EH (cell line): ENCODE measurements around the gene GNE.
"Not testable (repeated sequence)": the region's sequence is repeated elsewhere in the genome, so short reads cannot be mapped to it uniquely, and the experiment has no call there.

Experiments
- DNase-seq: peaks from one replicate; pipeline ENCODE4 v3.0.0-alpha.2; 2015; ENCODE audit warnings: low read depth

GNE gene

GRCh38 chr9:36208521-36209253 lies 49.6 kb downstream of the GNE start:
- peak; percentile 21 for DNase-seq

DNA sequence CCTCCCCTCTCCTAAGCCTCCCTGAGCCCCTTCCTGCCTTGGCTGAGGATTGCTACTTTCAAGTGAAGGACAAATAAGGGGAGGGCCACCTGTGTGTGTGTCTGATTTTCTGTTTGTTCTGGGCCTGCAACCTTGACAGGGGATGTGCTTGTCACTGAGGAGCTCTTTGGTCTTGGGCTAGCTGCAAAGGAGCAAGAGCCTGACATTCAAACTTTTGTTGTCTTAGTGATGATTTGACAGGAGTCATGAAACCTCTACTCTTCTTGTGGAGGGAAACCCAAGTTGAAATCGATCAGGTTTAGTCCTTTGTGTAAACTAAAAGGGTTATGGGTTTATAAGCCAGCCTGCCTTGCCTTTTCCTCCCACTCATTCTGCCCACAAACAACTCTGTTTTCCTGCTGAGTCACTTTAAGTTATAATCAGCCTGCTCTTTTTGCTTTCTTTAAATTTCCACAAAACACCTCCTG lies 50.7 kb downstream of the GNE start:
- DNase-seq = peak; percentile 46

DNA sequence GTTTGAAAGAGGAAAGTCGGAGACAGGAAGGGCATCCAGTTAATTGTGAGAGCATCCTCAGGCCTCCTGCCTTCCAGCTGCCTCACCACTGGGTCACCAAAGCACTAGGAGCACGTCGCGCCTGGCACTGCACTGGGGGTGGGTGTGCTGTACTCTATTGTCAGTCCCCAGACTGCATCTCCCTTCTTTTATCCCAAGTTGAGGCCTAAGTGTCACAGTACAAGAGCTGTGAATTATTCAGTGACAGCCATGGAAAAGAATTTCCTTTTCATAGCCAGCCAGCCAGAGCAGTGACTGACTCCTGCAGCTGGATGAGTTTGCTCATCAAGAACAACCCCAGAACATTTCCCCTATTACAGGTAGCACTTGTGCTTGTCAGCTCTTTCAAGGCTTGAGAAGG lies 51.2 kb downstream of the GNE start:
- peak; percentile 70 for DNase-seq

DNA sequence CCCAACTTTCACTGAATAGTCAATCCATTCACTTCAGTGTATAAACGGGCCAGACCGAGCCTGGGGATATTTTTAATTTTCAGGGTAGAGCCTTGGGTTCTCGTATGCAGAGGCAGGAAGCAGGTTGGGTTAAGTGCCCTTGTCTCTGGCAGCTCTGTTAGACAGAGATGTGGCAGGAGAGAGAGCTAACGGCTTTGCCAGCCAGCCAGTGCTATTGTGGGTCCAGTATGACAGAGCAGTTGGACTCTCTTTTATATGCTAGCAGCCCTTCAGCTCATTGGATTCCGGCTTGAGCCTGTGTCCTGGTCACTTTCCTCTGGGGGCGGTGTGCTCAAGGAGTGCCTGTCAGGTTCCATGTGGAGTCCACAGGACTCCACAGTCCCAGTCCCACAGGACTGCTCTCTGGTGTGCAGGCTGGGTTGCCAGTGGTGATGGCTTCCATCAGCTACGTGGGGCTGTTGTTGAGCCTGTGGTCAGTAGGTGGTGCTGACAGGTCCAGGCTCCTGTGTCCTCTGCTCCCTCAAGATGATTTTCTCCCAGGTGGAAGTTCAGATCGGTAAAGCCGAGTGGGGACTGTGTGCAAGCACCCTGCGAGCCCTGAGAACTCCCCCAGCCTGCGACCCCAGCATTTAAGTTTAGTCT lies 53.2 kb downstream of the GNE start:
- DNase-seq = no peak

DNA sequence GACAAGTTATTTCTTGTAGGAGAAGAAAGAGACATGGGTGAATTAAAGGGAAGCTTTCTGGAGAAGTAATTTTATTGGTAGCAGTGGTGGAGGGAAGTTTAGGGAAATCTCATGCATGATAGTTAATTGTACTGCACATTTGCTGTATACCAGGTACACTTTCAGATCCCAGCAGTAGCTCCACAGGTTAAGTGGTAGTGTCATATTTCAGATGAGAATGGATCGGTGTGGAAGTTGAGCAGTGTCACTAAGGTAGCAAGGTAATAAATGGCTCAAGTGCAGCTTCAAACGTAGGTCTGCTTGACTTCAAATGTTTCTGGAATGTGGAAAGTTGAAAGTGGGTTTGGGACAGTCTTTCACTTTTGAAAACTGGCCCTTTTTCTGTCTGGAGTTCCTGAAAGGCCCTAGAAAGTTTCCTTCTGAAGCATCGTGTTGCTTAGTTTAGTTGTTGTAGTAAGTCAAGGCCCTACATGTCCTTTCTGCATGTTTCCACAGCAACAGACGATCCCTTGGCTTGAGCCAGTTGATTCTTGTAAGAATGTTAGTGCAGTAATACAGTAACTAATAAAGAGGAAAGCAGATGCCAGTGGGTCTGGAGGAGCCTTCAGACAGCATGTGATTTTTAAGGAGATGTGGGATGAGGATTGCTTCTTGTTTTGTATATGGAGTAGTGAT lies 63.8 kb downstream of the GNE start:
- peak; percentile 8 for DNase-seq

DNA sequence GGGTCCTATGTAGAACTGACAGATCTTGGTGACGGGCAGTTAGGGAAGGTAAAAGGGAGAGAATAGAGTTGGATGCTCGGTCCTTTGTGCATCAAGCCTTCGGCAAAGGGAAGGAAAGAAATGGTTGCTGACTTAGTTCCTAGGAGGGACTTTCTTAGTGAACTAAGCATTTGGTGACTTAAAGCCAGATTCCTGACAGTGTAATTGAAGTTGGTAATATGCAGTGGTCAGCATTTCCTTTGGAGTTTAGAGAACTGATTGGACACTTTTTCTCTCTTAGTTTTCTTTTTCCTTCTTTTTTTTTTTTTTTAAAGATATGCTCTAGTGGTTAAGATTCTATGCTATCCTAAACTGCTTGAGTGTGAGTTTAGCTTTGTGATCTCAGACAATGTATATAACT lies 65.2 kb downstream of the GNE start:
- peak; percentile 16 for DNase-seq

DNA sequence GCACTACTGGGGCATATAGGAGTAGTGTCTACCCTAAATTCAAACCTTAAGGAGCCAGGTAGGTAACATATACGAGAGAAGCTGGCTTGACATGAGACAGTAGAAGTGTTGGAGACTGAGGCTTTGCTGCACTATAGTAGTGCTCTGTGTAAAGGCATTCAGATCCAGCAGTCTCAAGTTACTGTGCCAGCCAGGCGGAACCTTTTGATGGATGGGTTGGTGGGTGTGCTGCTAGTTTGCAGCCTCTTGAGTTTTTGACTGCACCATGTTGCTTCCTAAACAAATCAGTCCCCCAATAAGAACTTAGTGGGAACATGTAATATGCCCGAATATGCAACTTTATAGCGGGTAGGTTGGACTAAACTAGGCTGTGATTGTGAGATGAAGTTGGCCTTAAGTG lies 66.1 kb downstream of the GNE start:
- no peak for DNase-seq

GRCh38 chr9:36191686-36192085 lies 66.6 kb downstream of the GNE start:
- DNase-seq = peak; percentile 21

GRCh38 chr9:36191290-36191645 lies 67.0 kb downstream of the GNE start:
- peak; percentile 55 for DNase-seq

GRCh38 chr9:36190388-36191289 lies 67.6 kb downstream of the GNE start, which contains the start of gene CLTA:
Gene CLTA (plus strand): TSS chr9:36190921. CDS start chr9:36191057, 136 bp downstream.
- DNase-seq = peak; percentile 100

- no peak for DNase-seq
These were observed 68.3 kb downstream of the GNE start for GRCh38 chr9:36189976-36190375.

DNA sequence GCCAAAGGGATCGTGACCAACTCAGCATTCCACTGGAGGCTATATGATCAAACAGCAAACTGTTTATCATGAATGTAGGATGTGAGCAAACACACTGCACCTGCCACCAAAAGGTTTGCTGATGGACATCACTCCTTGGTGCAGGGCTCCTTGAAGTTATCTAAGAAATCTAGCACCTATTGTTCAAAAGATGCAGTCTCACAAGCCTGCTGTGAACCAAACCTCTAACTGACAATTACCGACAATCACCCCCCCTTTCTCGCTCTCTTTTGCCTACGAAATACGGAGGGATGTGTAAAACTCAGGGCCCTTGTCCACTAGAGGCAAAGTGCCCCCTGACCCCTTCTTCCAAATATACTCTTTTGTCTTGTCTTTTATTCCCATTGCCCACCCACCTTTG lies 70.0 kb downstream of the GNE start:
- no peak for DNase-seq

DNA sequence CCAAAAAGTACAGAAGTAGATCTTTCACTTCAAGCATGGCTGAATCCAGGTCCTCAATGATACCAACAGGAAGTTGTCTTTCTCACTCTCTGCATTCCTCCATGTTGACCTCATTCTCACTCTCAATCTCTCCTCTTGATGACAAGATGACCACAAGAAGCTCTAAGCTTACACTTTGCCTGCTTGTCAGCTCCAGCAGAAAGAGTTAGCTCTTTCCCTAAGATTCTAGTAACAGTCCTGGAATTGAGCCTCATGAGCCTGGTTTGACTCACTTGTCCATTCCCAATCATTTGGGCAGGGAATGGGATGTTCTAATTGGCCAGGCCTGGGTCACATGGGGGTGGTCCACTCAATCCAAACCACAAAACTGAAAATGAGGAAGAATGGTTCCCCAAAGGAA lies 70.8 kb downstream of the GNE start:
- peak; percentile 91 for DNase-seq

GRCh38 chr9:36180243-36180642 lies 78.0 kb downstream of the GNE start:
- not testable (repeated sequence) for DNase-seq

DNA sequence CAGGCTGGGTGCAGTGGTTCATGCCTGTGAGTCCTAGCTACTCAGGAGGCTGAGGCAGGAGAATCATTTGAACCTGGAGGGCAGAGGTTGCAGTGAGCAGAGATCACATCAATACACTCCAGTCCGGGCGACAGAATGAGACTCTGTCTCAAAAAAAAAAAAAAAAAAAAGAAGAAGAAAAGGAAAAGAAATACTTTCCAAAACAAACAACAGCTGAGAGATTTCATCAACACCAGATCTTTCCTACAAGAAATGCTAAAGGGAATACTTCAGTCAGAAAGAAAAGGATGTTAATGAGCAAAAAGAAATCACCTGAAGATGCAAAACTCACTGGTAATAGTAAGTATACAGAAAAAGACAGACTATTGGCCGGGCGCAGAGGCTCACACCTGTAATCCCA lies 80.7 kb downstream of the GNE start:
- no peak for DNase-seq

GRCh38 chr9:36176496-36176895 lies 81.8 kb downstream of the GNE start:
- DNase-seq = not testable (repeated sequence)

- not testable (repeated sequence) for DNase-seq
These were observed 83.0 kb downstream of the GNE start for GRCh38 chr9:36175209-36175608.

GRCh38 chr9:36174731-36175130 lies 83.5 kb downstream of the GNE start:
- DNase-seq = no peak

GRCh38 chr9:36174271-36174670 lies 84.0 kb downstream of the GNE start:
- DNase-seq = no peak

DNA sequence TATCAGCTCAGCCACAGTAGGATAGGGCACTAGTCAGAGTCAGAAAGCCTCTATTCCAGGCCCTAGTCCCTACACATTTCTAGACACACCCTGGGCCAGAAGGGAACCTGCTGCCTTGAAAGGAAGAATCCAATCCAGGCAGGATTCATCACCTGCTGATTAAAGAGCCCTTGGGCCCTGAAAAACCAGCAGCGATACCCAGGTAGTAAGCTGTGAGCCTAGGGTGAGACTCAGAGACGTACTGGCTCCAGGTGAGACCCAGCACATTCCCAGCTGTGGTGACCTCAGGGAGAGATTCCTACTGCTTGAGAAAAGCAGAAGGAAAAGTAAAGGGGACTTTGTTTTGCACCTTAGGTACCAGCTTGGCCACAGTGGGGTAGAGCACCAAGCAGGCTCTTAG lies 84.4 kb downstream of the GNE start:
- DNase-seq = no peak

- DNase-seq = no peak
These were observed 87.7 kb downstream of the GNE start for GRCh38 chr9:36170531-36170930.

DNA sequence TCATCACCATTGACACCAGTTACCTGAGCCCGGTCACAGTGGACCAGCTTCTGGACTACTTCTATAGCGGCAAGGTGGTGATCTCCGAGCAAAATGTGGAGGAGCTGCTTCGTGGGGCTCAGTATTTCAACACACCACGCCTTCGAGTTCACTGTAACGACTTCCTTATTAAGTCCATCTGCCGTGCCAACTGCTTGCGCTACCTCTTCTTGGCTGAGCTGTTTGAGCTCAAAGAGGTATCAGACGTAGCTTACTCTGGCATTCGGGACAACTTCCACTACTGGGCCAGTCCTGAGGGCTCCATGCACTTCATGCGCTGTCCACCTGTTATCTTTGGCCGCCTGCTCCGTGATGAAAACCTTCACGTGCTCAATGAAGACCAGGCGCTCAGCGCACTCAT lies 88.5 kb downstream of the GNE start:
- no peak for DNase-seq
